ENCODE results near the gene TRIM44.
"Not testable (repeated sequence)": the region's sequence is repeated elsewhere in the genome, so short reads cannot be mapped to it uniquely, and the experiment has no call there.

The TRIM44 gene

GRCh38 chr11:35765211-35765610 lies 102.6 kb downstream of the TRIM44 start:
- DNase-seq (ENCODE audit: low spot score in 2 of 2) (no peak), ATAC-seq (no peak)
- Mint-ChIP-seq H3K27ac (no peak overlapping the region), H3K4me1 (peaks cover 12% of the 10 kb centered on the region), H3K9me3 (no peaks in the 10 kb centered on the region), H3K36me3 (no peaks in the 10 kb centered on the region), H3K4me3 (no peak overlapping the region)

GRCh38 chr11:35766651-35767050 lies 104.1 kb downstream of the TRIM44 start:
- Mint-ChIP-seq H3K36me3 (no peaks in the 10 kb centered on the region), H3K4me1 (peaks cover 6% of the 10 kb centered on the region), H3K9me3 (no peaks in the 10 kb centered on the region), H3K27ac (no peak overlapping the region), H3K4me3 (no peak overlapping the region)
- ATAC-seq = no peak
- no peak for DNase-seq (ENCODE audit: low spot score in 2 of 2)

GRCh38 chr11:35770425-35770824 lies 107.8 kb downstream of the TRIM44 start:
- not testable (repeated sequence) for H3K36me3 Mint-ChIP-seq, ATAC-seq

GRCh38 chr11:35771722-35772121 lies 109.1 kb downstream of the TRIM44 start:
- DNase-seq (ENCODE audit: low spot score in 2 of 2) = no peak
- Mint-ChIP-seq H3K4me3 (no peak overlapping the region), H3K36me3 (no peaks in the 10 kb centered on the region), H3K27ac (no peak overlapping the region), H3K9me3 (peaks cover 2% of the 10 kb centered on the region), H3K4me1 (peaks cover 7% of the 10 kb centered on the region)
- no peak for ATAC-seq

More at GRCh38 chr11:35770425-35770824, 107.8 kb downstream of the TRIM44 start:
- H3K4me3 Mint-ChIP-seq; H3K27ac Mint-ChIP-seq; H3K4me1 Mint-ChIP-seq; H3K9me3 Mint-ChIP-seq; DNase-seq (ENCODE audit: low spot score in 2 of 2): not testable (repeated sequence)

- DNase-seq (ENCODE audit: low spot score in 2 of 2); H3K9me3 Mint-ChIP-seq; H3K4me1 Mint-ChIP-seq; ATAC-seq; H3K4me3 Mint-ChIP-seq; H3K36me3 Mint-ChIP-seq; H3K27ac Mint-ChIP-seq: not testable (repeated sequence)
These were observed 114.7 kb downstream of the TRIM44 start for GRCh38 chr11:35777241-35777640.

- H3K36me3 Mint-ChIP-seq = not testable (repeated sequence)
These were observed 116.4 kb downstream of the TRIM44 start for GRCh38 chr11:35778943-35779342.

GRCh38 chr11:35779409-35779808 lies 116.8 kb downstream of the TRIM44 start:
- Mint-ChIP-seq H3K36me3 (no peaks in the 10 kb centered on the region), H3K9me3 (peaks cover 2% of the 10 kb centered on the region), H3K4me1 (peaks cover 21% of the 10 kb centered on the region), H3K27ac (no peak overlapping the region), H3K4me3 (no peak overlapping the region)
- no peak for DNase-seq (ENCODE audit: low spot score in 2 of 2)
- ATAC-seq = no peak

More at GRCh38 chr11:35778943-35779342, 116.4 kb downstream of the TRIM44 start:
- peaks cover 20% of the 10 kb centered on the region for H3K4me1 Mint-ChIP-seq
- not testable (repeated sequence) for H3K27ac Mint-ChIP-seq; ATAC-seq; H3K4me3 Mint-ChIP-seq; DNase-seq (ENCODE audit: low spot score in 2 of 2); H3K9me3 Mint-ChIP-seq

- no peaks in the 10 kb centered on the region for H3K36me3 Mint-ChIP-seq
- ATAC-seq (no peak), DNase-seq (ENCODE audit: low spot score in 2 of 2) (no peak)
- H3K9me3 Mint-ChIP-seq = peaks cover 2% of the 10 kb centered on the region
- no peak overlapping the region for H3K27ac Mint-ChIP-seq
- no peak overlapping the region for H3K4me3 Mint-ChIP-seq
- peaks cover 19% of the 10 kb centered on the region for H3K4me1 Mint-ChIP-seq
These were observed 118.6 kb downstream of the TRIM44 start for GRCh38 chr11:35780951-35781860.

- H3K27ac Mint-ChIP-seq = no peak overlapping the region
- H3K36me3 Mint-ChIP-seq = no peaks in the 10 kb centered on the region
- no peak for ATAC-seq
- peaks cover 12% of the 10 kb centered on the region for H3K4me1 Mint-ChIP-seq
- DNase-seq (ENCODE audit: low spot score in 2 of 2) = no peak
- peaks cover 2% of the 10 kb centered on the region for H3K9me3 Mint-ChIP-seq
- no peak overlapping the region for H3K4me3 Mint-ChIP-seq
These were observed 119.4 kb downstream of the TRIM44 start for GRCh38 chr11:35781861-35782470.

- Mint-ChIP-seq H3K9me3 (no peaks in the 10 kb centered on the region), H3K4me1 (peaks cover 20% of the 10 kb centered on the region), H3K27ac (peak overlapping the region; percentile 10), H3K4me3 (no peak overlapping the region), H3K36me3 (no peaks in the 10 kb centered on the region)
- ATAC-seq (no peak), DNase-seq (ENCODE audit: low spot score in 2 of 2) (no peak)
These were observed 121.2 kb downstream of the TRIM44 start for GRCh38 chr11:35783809-35784208.

GRCh38 chr11:35784699-35785098 lies 122.1 kb downstream of the TRIM44 start:
- ATAC-seq = no peak
- no peak for DNase-seq (ENCODE audit: low spot score in 2 of 2)
- H3K4me3 Mint-ChIP-seq = no peak overlapping the region
- no peaks in the 10 kb centered on the region for H3K36me3 Mint-ChIP-seq
- no peaks in the 10 kb centered on the region for H3K9me3 Mint-ChIP-seq
- no peak overlapping the region for H3K27ac Mint-ChIP-seq
- peaks cover 20% of the 10 kb centered on the region for H3K4me1 Mint-ChIP-seq

GRCh38 chr11:35785287-35786167 lies 123.0 kb downstream of the TRIM44 start:
- no peak overlapping the region for H3K4me3 Mint-ChIP-seq
- no peaks in the 10 kb centered on the region for H3K9me3 Mint-ChIP-seq
- H3K36me3 Mint-ChIP-seq = no peaks in the 10 kb centered on the region
- H3K4me1 Mint-ChIP-seq = peaks cover 20% of the 10 kb centered on the region
- DNase-seq (ENCODE audit: low spot score in 2 of 2) (no peak), ATAC-seq (peak; percentile 60)
- H3K27ac Mint-ChIP-seq = no peak overlapping the region

GRCh38 chr11:35786188-35786587 lies 123.6 kb downstream of the TRIM44 start:
- Mint-ChIP-seq H3K4me3 (no peak overlapping the region), H3K27ac (no peak overlapping the region), H3K9me3 (no peaks in the 10 kb centered on the region), H3K4me1 (peaks cover 20% of the 10 kb centered on the region), H3K36me3 (no peaks in the 10 kb centered on the region)
- DNase-seq (ENCODE audit: low spot score in 2 of 2) (no peak), ATAC-seq (no peak)

GRCh38 chr11:35787013-35787504 lies 124.5 kb downstream of the TRIM44 start:
- Mint-ChIP-seq H3K4me3 (no peak overlapping the region), H3K9me3 (no peaks in the 10 kb centered on the region), H3K4me1 (peaks cover 20% of the 10 kb centered on the region), H3K36me3 (no peaks in the 10 kb centered on the region), H3K27ac (no peak overlapping the region)
- no peak for ATAC-seq
- no peak for DNase-seq (ENCODE audit: low spot score in 2 of 2)

GRCh38 chr11:35787626-35788025 lies 125.1 kb downstream of the TRIM44 start:
- ATAC-seq = no peak
- H3K27ac Mint-ChIP-seq = no peak overlapping the region
- no peaks in the 10 kb centered on the region for H3K9me3 Mint-ChIP-seq

More at GRCh38 chr11:35787626-35788025, 125.1 kb downstream of the TRIM44 start:
- DNase-seq (ENCODE audit: low spot score in 2 of 2) = no peak
- Mint-ChIP-seq H3K36me3 (no peaks in the 10 kb centered on the region), H3K4me1 (peaks cover 20% of the 10 kb centered on the region), H3K4me3 (no peak overlapping the region)

Data from stimulated activated effector memory CD8-positive, alpha-beta T cell treated with anti-CD3 and anti-CD28 coated beads, Interleukin-12 subunit alpha, Interleukin-12 subunit beta, amount 100 ng/mL, for 72 hours (primary cell).